HCT116 (cell line): ENCODE data around the gene EFEMP2.

Source experiments
- EGR1 ChIP-seq: IDR thresholded peaks from 2 replicates; pipeline ENCODE4 v1.6.1; 2012; ENCODE audit warnings: low read depth
- EZH2phosphoT487 ChIP-seq: fragments of 200-600 bp; IDR thresholded peaks from 2 replicates; pipeline ENCODE4 v1.6.1; 2018; ENCODE audit warnings: antibody characterized with exemption, borderline replicate concordance
- MAX ChIP-seq: IDR thresholded peaks from 2 replicates; pipeline ENCODE4 v1.6.1; 2012
- POLR2A ChIP-seq: IDR thresholded peaks from 2 replicates; pipeline ENCODE4 v1.7.0; 2011; ENCODE audit warnings: borderline replicate concordance; ENCODE audit not compliant: insufficient read depth, insufficient read length; ENCODE audit errors: extremely low read depth
- SRF ChIP-seq: IDR thresholded peaks from 2 replicates; pipeline ENCODE4 v1.6.1; 2012; ENCODE audit warnings: low read depth
- TF ChIP-seq, protein P1 (sequence below): IDR thresholded peaks from 2 replicates; pipeline ENCODE4 v1.6.1; 2012; ENCODE audit warnings: low read depth
- TF ChIP-seq, protein P2 (sequence below), 3 experiments: fragments of 200-600 bp in 1 of 3; sonication (generic) in 1 of 3; IDR thresholded peaks in 2 of 3; conservative IDR thresholded peaks in 1 of 3; 2 replicates each; pipeline ENCODE4 v1.5.1; 2012 to 2017; ENCODE audit warnings: low read depth in 2 of 3, low read length in 2 of 3, antibody characterized with exemption in 1 of 3, borderline replicate concordance in 1 of 3, control low read depth in 1 of 3, mild to moderate bottlenecking in 1 of 3, mixed read lengths in 1 of 3, mixed run types in 1 of 3, moderate library complexity in 1 of 3; ENCODE audit not compliant: insufficient read depth in 1 of 3

- TF ChIP-seq, protein P1, sequence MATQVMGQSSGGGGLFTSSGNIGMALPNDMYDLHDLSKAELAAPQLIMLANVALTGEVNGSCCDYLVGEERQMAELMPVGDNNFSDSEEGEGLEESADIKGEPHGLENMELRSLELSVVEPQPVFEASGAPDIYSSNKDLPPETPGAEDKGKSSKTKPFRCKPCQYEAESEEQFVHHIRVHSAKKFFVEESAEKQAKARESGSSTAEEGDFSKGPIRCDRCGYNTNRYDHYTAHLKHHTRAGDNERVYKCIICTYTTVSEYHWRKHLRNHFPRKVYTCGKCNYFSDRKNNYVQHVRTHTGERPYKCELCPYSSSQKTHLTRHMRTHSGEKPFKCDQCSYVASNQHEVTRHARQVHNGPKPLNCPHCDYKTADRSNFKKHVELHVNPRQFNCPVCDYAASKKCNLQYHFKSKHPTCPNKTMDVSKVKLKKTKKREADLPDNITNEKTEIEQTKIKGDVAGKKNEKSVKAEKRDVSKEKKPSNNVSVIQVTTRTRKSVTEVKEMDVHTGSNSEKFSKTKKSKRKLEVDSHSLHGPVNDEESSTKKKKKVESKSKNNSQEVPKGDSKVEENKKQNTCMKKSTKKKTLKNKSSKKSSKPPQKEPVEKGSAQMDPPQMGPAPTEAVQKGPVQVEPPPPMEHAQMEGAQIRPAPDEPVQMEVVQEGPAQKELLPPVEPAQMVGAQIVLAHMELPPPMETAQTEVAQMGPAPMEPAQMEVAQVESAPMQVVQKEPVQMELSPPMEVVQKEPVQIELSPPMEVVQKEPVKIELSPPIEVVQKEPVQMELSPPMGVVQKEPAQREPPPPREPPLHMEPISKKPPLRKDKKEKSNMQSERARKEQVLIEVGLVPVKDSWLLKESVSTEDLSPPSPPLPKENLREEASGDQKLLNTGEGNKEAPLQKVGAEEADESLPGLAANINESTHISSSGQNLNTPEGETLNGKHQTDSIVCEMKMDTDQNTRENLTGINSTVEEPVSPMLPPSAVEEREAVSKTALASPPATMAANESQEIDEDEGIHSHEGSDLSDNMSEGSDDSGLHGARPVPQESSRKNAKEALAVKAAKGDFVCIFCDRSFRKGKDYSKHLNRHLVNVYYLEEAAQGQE, result no peak
- no peak for TF ChIP-seq EZH2phosphoT487
- TF ChIP-seq EGR1, result no peak
- TF ChIP-seq, protein P2, sequence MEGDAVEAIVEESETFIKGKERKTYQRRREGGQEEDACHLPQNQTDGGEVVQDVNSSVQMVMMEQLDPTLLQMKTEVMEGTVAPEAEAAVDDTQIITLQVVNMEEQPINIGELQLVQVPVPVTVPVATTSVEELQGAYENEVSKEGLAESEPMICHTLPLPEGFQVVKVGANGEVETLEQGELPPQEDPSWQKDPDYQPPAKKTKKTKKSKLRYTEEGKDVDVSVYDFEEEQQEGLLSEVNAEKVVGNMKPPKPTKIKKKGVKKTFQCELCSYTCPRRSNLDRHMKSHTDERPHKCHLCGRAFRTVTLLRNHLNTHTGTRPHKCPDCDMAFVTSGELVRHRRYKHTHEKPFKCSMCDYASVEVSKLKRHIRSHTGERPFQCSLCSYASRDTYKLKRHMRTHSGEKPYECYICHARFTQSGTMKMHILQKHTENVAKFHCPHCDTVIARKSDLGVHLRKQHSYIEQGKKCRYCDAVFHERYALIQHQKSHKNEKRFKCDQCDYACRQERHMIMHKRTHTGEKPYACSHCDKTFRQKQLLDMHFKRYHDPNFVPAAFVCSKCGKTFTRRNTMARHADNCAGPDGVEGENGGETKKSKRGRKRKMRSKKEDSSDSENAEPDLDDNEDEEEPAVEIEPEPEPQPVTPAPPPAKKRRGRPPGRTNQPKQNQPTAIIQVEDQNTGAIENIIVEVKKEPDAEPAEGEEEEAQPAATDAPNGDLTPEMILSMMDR (IDR thresholded peaks at IDR 0.05 in 2 of 3, conservative IDR thresholded peaks at IDR 0.05 in 1 of 3; ENCODE audit: borderline replicate concordance in 1 of 3, insufficient read depth in 1 of 3, low read depth in 2 of 3, low read length in 2 of 3), result peak; percentile 88 to 99 (median 97)
- TF ChIP-seq POLR2A, result no peak
- TF ChIP-seq MAX, result peak; percentile 86
- no peak for TF ChIP-seq SRF
Measured at GRCh38 chr11:65817835-65818680, 54.5 kb downstream of the EFEMP2 start.
